Common myeloid progenitor, CD34-positive (primary cell): ENCODE results near the gene SMIM31.
A peak's percentile ranks its signal among the peaks of the same experiment; 100 is the strongest.

Experiments used
- CTCF ChIA-PET: fragments of 350-600 bp; sonication (Branson Sonifier 250); formaldehyde crosslinking; loops from one replicate; lab custom pipeline; 2021; ENCODE audit warnings: antibody characterized with exemption; lab: Charles Lee
- POLR2A ChIA-PET: fragments of 350-600 bp; sonication (Branson Sonifier 250); formaldehyde crosslinking; loops from one replicate; lab custom pipeline; 2021; ENCODE audit warnings: antibody characterized with exemption; lab: Charles Lee
- DNase-seq, 3 donors: peaks; one replicate each; pipeline versions ENCODE4 v3.0.0 to v3.0.0-alpha.2; 2013
- H3K27ac ChIP-seq, 2 experiments: 1 replicate in 1 of 2; 2 replicates in 1 of 2; pipeline ENCODE4 v1.7.0; 2013; ENCODE audit warnings: inconsistent platforms in 2 of 2, low read length in 2 of 2, mild to moderate bottlenecking in 2 of 2, low read depth in 1 of 2, moderate library complexity in 1 of 2; ENCODE audit not compliant: severe bottlenecking in 2 of 2, insufficient read depth in 1 of 2, poor library complexity in 1 of 2
- H3K27me3 ChIP-seq, 5 experiments: replicated peaks in 2 of 5; 1 replicate in 3 of 5; 2 replicates in 2 of 5; pipeline versions ENCODE4 v1.6.1 to v1.7.0; 2013; ENCODE audit warnings: low read length in 4 of 5, mild to moderate bottlenecking in 2 of 5, moderate library complexity in 2 of 5, inconsistent platforms in 1 of 5; ENCODE audit not compliant: insufficient read depth in 5 of 5, control insufficient read depth in 4 of 5
- H3K36me3 ChIP-seq, 4 experiments: 1 replicate in 2 of 4; 2 replicates in 2 of 4; pipeline versions ENCODE4 v1.6.1 to v1.7.0; 2013; ENCODE audit warnings: low read length in 3 of 4, control low read depth in 1 of 4, mild to moderate bottlenecking in 1 of 4; ENCODE audit not compliant: control insufficient read depth in 4 of 4, insufficient read depth in 4 of 4
- H3K4me1 ChIP-seq, 4 experiments: 1 replicate in 3 of 4; 2 replicates in 1 of 4; pipeline versions ENCODE4 v1.6.1 to v1.7.1; 2013; ENCODE audit warnings: low read length in 3 of 4, mild to moderate bottlenecking in 3 of 4, control low read depth in 1 of 4, inconsistent platforms in 1 of 4, moderate library complexity in 1 of 4; ENCODE audit not compliant: control insufficient read depth in 4 of 4, insufficient read depth in 4 of 4; ENCODE audit errors: control extremely low read depth in 1 of 4
- H3K4me3 ChIP-seq, 7 experiments: 1 replicate in 4 of 7; 2 replicates in 3 of 7; pipeline versions ENCODE4 v1.5.1 to v1.7.0; 2013; ENCODE audit warnings: mild to moderate bottlenecking in 7 of 7, low read length in 6 of 7, moderate library complexity in 6 of 7, inconsistent platforms in 2 of 7, low read depth in 2 of 7, control low read depth in 1 of 7; ENCODE audit not compliant: insufficient read depth in 4 of 7, control insufficient read depth in 1 of 7; ENCODE audit errors: extremely low read depth in 1 of 7
- H3K9me3 ChIP-seq, 5 experiments: 1 replicate in 4 of 5; 2 replicates in 1 of 5; pipeline versions ENCODE4 v1.6.1 to v1.7.1; 2013; ENCODE audit warnings: low read length in 4 of 5, mild to moderate bottlenecking in 2 of 5, inconsistent platforms in 1 of 5, low read depth in 1 of 5, moderate library complexity in 1 of 5; ENCODE audit not compliant: control insufficient read depth in 4 of 5, insufficient read depth in 2 of 5; ENCODE audit errors: control extremely low read depth in 1 of 5
- WGBS: methylation state at CpG from one replicate; pipeline ENCODE4 v1.1.5; 2013; ENCODE audit not compliant: insufficient coverage; 5-methylcytosine and 5-hydroxymethylcytosine counted together

SMIM31 gene

GRCh38 chr4:164765096-164765495 is 11.2 kb downstream of the SMIM31 start:
- H3K9me3 ChIP-seq: no peaks in the 10 kb centered on the region
- no peaks in the 10 kb centered on the region for H3K4me1 ChIP-seq
- 100% methylated on average over 3 of the region's 3 CpGs for WGBS
- DNase-seq: no peak
- H3K27me3 ChIP-seq: peaks cover 0 to 15% (median 0%) of the 10 kb centered on the region in 5 experiments
- ChIA-PET POLR2A (no interaction called here), CTCF (no interaction called here)
- H3K4me3 ChIP-seq: no peak overlapping the region
- no peak overlapping the region for H3K27ac ChIP-seq
- H3K36me3 ChIP-seq: no peaks in the 10 kb centered on the region

DNA sequence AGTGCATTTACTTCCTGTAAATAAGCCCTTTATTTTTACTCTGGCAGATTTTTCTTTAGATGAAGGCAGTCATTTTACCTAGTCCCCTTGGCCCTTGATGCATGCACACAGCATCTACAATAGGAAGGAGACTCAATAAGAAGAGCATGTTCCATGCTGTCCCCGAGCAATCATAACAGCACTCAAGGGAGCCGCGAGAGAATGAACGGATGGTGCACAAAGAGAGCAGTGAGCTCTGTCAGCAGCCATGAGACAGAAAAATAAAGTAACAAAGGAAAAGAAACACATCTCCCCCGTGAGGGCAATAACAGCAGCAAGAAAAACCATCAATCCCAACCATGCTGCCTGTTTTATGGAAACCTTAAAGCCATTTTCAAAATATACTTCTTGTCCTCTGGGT is 11.9 kb downstream of the SMIM31 start:
- ChIA-PET POLR2A (no interaction called here), CTCF (no interaction called here)
- Histone ChIP-seq H3K36me3 (no peaks in the 10 kb centered on the region), H3K27ac (no peak overlapping the region), H3K4me3 (no peak overlapping the region), H3K4me1 (no peaks in the 10 kb centered on the region), H3K27me3 (peaks cover 0 to 15% (median 0%) of the 10 kb centered on the region in 5 experiments), H3K9me3 (no peaks in the 10 kb centered on the region)
- WGBS: 89% methylated on average over 5 of the region's 5 CpGs
- no peak for DNase-seq

- ChIA-PET POLR2A (no interaction called here), CTCF (interaction anchor here (0.6 to 2.5 kb wide), 6 partner anchors 9 to 328 kb away, joined by 3 to 7 read pairs (median 4); no protein-coding TSS in a partner anchor)
- Histone ChIP-seq H3K36me3 (no peaks in the 10 kb centered on the region), H3K27ac (no peak overlapping the region), H3K4me3 (no peak overlapping the region), H3K27me3 (peaks cover 0 to 13% (median 0%) of the 10 kb centered on the region in 5 experiments), H3K4me1 (no peaks in the 10 kb centered on the region), H3K9me3 (no peaks in the 10 kb centered on the region)
- 7% methylated on average over 2 of the region's 5 CpGs for WGBS
- peak; percentile 2 to 13 (median 10) for DNase-seq
Observed at GRCh38 chr4:164768516-164768915, 14.6 kb downstream of the SMIM31 start.

DNA sequence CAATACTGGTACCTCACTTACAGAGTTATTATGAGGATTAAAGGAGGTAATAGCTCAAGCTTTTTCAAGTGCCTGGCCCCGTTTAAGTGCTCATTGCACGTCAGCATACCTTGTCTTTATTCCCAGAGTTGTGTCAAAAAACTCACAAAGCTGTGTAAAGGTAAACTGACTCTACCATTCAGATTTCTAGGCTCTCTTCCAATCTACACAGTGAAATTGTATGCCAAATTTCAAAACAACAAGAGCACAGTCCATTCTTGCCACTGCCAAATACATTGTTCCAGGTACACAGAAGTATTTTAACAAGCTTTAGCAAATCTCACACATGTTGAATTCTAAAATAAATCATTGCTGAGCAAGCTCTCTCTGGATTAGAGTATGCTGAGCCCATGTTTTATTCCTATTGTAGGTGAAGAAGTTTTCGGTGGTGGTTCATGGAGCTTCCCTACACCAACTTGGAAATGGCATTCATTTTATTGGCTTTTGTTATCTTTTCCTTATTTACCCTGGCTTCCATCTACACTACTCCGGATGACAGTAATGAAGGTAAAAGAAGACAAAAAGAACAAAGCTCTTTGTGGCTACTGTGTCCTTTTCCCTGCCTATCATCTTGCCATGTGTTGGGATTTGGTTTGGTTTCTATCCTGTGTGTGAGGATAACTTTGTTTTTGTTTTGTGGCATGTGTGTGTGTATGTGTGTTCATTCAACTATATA is 16.2 kb downstream of the SMIM31 start:
- Histone ChIP-seq H3K4me3 (no peak overlapping the region), H3K36me3 (no peaks in the 10 kb centered on the region), H3K9me3 (no peaks in the 10 kb centered on the region), H3K27me3 (peaks cover 0 to 11% (median 0%) of the 10 kb centered on the region in 5 experiments), H3K27ac (no peak overlapping the region), H3K4me1 (no peaks in the 10 kb centered on the region)
- CTCF ChIA-PET: interaction anchor here (1.1 kb wide), 1 partner anchor 10 kb away, joined by 3 read pairs; no protein-coding TSS in a partner anchor
- WGBS: 88% methylated on average over 3 of the region's 4 CpGs
- POLR2A ChIA-PET: no interaction called here
- DNase-seq: no peak

DNA sequence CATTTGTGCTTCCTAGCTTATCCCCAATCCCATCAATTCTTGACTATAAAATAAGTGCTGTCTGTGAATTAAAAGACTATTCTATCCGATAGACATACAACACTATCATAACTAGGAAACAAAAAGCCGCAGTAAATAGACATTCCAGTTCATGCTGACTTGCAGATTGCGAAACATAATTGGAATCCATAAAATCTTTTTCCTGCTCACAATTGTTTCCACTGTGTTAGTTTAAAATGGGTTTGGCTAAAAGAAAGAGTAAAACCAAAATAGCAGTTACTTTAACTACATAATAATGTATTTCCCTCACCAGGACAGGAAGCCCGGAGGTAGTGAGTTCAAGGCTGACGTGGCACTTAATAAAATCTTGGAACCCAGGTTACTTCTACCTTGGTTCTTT is 17.2 kb downstream of the SMIM31 start:
- POLR2A ChIA-PET: no interaction called here

GRCh38 chr4:164772076-164772475 is 18.1 kb downstream of the SMIM31 start:
- no peaks in the 10 kb centered on the region for H3K9me3 ChIP-seq
- no peak overlapping the region for H3K4me3 ChIP-seq
- no peak overlapping the region for H3K27ac ChIP-seq
- no peak for DNase-seq
- CTCF ChIA-PET: no interaction called here
- 75% methylated on average over 2 of the region's 7 CpGs for WGBS
- H3K27me3 ChIP-seq: peaks cover 0 to 10% (median 0%) of the 10 kb centered on the region in 5 experiments
- H3K36me3 ChIP-seq: no peaks in the 10 kb centered on the region
- POLR2A ChIA-PET: no interaction called here
- no peaks in the 10 kb centered on the region for H3K4me1 ChIP-seq

More for the DNA sequence above, 17.2 kb downstream of the SMIM31 start:
- H3K27ac ChIP-seq: no peak overlapping the region
- no peaks in the 10 kb centered on the region for H3K9me3 ChIP-seq
- CTCF ChIA-PET: interaction anchor here (0.6 to 1.1 kb wide), 2 partner anchors 9 to 15 kb away, joined by 3 read pairs; no protein-coding TSS in a partner anchor
- H3K4me3 ChIP-seq: no peak overlapping the region
- 100% methylated on average over 2 of the region's 5 CpGs for WGBS
- no peak for DNase-seq
- no peaks in the 10 kb centered on the region for H3K4me1 ChIP-seq
- H3K27me3 ChIP-seq: peaks cover 0 to 12% (median 0%) of the 10 kb centered on the region in 5 experiments
- H3K36me3 ChIP-seq: no peaks in the 10 kb centered on the region

DNA sequence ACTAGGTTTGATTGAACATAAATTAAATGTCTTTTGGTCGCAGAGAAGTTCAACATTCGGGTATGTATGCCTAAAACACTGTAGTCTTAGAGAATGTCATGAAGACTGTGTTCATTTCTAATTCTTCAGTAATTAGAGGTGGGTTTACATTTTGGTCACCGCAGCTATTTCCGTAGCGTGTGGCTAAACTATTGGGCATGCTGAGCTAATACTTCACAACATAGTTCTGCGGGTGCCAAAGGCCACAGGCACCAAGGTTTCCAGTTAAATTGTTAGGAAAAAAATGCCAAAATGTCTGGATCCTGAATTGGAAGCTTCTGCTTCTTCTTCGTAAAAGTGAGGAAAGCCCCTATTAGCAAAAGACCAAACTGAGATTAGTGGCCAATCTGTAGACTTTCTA is 25.1 kb downstream of the SMIM31 start:
- ChIA-PET CTCF (interaction anchor here (0.6 to 1.3 kb wide), 6 partner anchors 11 to 563 kb away, joined by 3 to 5 read pairs (median 3); no protein-coding TSS in a partner anchor), POLR2A (no interaction called here)
- H3K4me1 ChIP-seq: no peaks in the 10 kb centered on the region
- no peaks in the 10 kb centered on the region for H3K9me3 ChIP-seq
- H3K27ac ChIP-seq: no peak overlapping the region
- H3K27me3 ChIP-seq: peaks cover 0 to 5% (median 0%) of the 10 kb centered on the region in 5 experiments
- DNase-seq: no peak
- no CpG with 5 or more reads among the region's 7 CpGs for WGBS
- no peaks in the 10 kb centered on the region for H3K36me3 ChIP-seq
- no peak overlapping the region for H3K4me3 ChIP-seq
